Stimulated activated CD4-positive, alpha-beta T cell treated with anti-CD3 and anti-CD28 coated beads, TNF-alpha, amount 100 ng/mL, for 48 hours (primary cell): ENCODE measurements around the gene SMC1B.
"Not testable (repeated sequence)": the region's sequence is repeated elsewhere in the genome, so short reads cannot be mapped to it uniquely, and the experiment has no call there.

ENCODE experiments used
- DNase-seq, 3 donors: peaks; one replicate each; pipeline ENCODE4 v3.0.0-alpha.2; 2020; ENCODE audit warnings: low read depth in 3 of 3

Gene SMC1B

GRCh38 chr22:45302751-45303150 is 110.6 kb downstream of the SMC1B start:
- no peak for DNase-seq

GRCh38 chr22:45298934-45299505 is 114.4 kb downstream of the SMC1B start:
- no peak for DNase-seq

GRCh38 chr22:45296628-45297297 is 116.6 kb downstream of the SMC1B start:
- DNase-seq, result no peak

- DNase-seq, result no peak
These were observed 117.9 kb downstream of the SMC1B start for GRCh38 chr22:45295492-45295891.

GRCh38 chr22:45295004-45295403 is 118.4 kb downstream of the SMC1B start:
- not testable (repeated sequence) for DNase-seq
